Panc1 (cell line): ENCODE measurements around the gene FRMD8. TPM values are rescaled to one million over a fixed set of nuclear protein-coding genes. Genes with fewer than 3 reads are reported as not detected.

Experiments used
- ATAC-seq: fragments of 200-7000 bp; cut with Tn5 transposase; 2 replicates; pipeline ENCODE4 v1.9.1; 2020; ENCODE audit warnings: mild to moderate bottlenecking, moderate library complexity
- BruUV-seq: library from RNA; stranded (reverse); fragments of 400-500 nt; replicated peaks from 2 replicates; lab custom pipeline; 2021; lab: Mats Ljungman, UMichigan
- CTCF ChIA-PET: fragments of 300-600 bp; sonication (Branson Sonifier 250); formaldehyde crosslinking; loops from one replicate; lab custom pipeline; 2022; ENCODE audit warnings: antibody characterized with exemption; lab: Charles Lee
- POLR2A ChIA-PET: fragments of 300-600 bp; sonication (Branson Sonifier 250); formaldehyde crosslinking; loops from one replicate; lab custom pipeline; 2022; ENCODE audit warnings: antibody characterized with exemption; lab: Charles Lee
- DNase-seq: peaks from one replicate; pipeline ENCODE4 v3.0.0-alpha.2; 2010; ENCODE audit warnings: low read depth, low spot score
- H3K27ac ChIP-seq: 2 replicates; pipeline ENCODE4 v1.5.1; 2011; ENCODE audit warnings: mild to moderate bottlenecking, low read length, inconsistent platforms
- H3K27me3 ChIP-seq: fragments of 200-500 bp; sonication (Bioruptor generic); 2 replicates; pipeline ENCODE4 v1.6.0; 2014; ENCODE audit warnings: low read length, inconsistent platforms; ENCODE audit not compliant: control insufficient read depth, insufficient read depth
- H3K36me3 ChIP-seq: fragments of 200-500 bp; sonication (Bioruptor generic); 2 replicates; pipeline ENCODE4 v1.5.1; 2014; ENCODE audit warnings: inconsistent platforms, mild to moderate bottlenecking, low read length, moderate library complexity; ENCODE audit not compliant: control insufficient read depth, insufficient read depth
- H3K4me1 ChIP-seq: 2 replicates; pipeline ENCODE4 v1.5.1; 2011; ENCODE audit warnings: inconsistent platforms, mild to moderate bottlenecking, low read length, moderate library complexity; ENCODE audit not compliant: control insufficient read depth, insufficient read depth
- H3K4me3 ChIP-seq, 2 experiments: 2 replicates each; pipeline ENCODE4 v1.5.1; 2011 to 2012; ENCODE audit warnings: low read depth in 2 of 2, low read length in 2 of 2, mild to moderate bottlenecking in 2 of 2, inconsistent platforms in 1 of 2, moderate library complexity in 1 of 2
- H3K9me3 ChIP-seq: fragments of 200-500 bp; sonication (Bioruptor generic); 2 replicates; pipeline ENCODE4 v1.5.1; 2014; ENCODE audit warnings: low read depth, mild to moderate bottlenecking, inconsistent platforms, low read length, moderate library complexity; ENCODE audit not compliant: control insufficient read depth, insufficient read depth
- CTCF ChIP-seq: fragments of 450-650 bp; IDR thresholded peaks from 2 replicates; pipeline ENCODE4 v1.5.1; 2017; ENCODE audit warnings: mild to moderate bottlenecking
- POLR2AphosphoS5 ChIP-seq: IDR thresholded peaks from 2 replicates; pipeline ENCODE4 v1.6.1; 2012; ENCODE audit warnings: mild to moderate bottlenecking, low read depth, low read length, moderate library complexity
- REST ChIP-seq, 2 experiments: IDR thresholded peaks; 2 replicates each; pipeline ENCODE4 v1.6.1; 2011 to 2012; ENCODE audit warnings: low read depth in 2 of 2, control low read depth in 1 of 2, low read length in 1 of 2, mild to moderate bottlenecking in 1 of 2, moderate library complexity in 1 of 2; ENCODE audit not compliant: insufficient read depth in 1 of 2
- SIN3A ChIP-seq: IDR thresholded peaks from 2 replicates; pipeline ENCODE4 v1.6.1; 2012; ENCODE audit warnings: low read depth, mild to moderate bottlenecking, low read length, moderate library complexity, borderline replicate concordance; ENCODE audit not compliant: insufficient read depth
- TCF7L2 ChIP-seq: IDR thresholded peaks from 2 replicates; pipeline ENCODE4 v1.6.1; 2011; ENCODE audit warnings: mild to moderate bottlenecking, low read depth, low read length, inconsistent platforms
- in situ Hi-C: cut with HindIII; loops from 2 replicates; pipeline ENCODE4 v1.10.0; 2016; ENCODE audit warnings: low sequenced_read_pairs, low pct_unique_long_range_greater_than_20kb
- intact Hi-C: fragments of 100-400 bp; cut with micrococcal nuclease; formaldehyde crosslinking; loops from one replicate; pipeline ENCODE4 v1.10.0; 2022; ENCODE audit not compliant: unreplicated experiment
- total RNA-seq: library from RNA; stranded (reverse); gene quantifications from one replicate; pipeline ENCODE4 v1.2.1, GENCODE V29; 2021; ENCODE audit not compliant: unreplicated experiment

The FRMD8 gene
- total RNA-seq, 1 experiment from 2014 or later = 85.8 TPM

- Histone ChIP-seq H3K36me3 (no peaks in the 10 kb centered on the region; the same call in 1 of the 2 replicates), H3K27ac (peak overlapping the region; percentile 78), H3K4me1 (peaks cover 56% of the 10 kb centered on the region), H3K27me3 (no peaks in the 10 kb centered on the region), H3K9me3 (no peaks in the 10 kb centered on the region), H3K4me3 (peak overlapping the region in 1 of 2 experiments; percentile 10; a peak in 1 of 4 replicates)
- no peak for DNase-seq
- CTCF ChIA-PET = no interaction called here
- BruUV-seq = no TSS peak
- intact Hi-C loops (no loop called here), in situ Hi-C loops (no loop called here)
- 0 out of 2 replicates have a peak, but pooled peaks have one; percentile 2 for ATAC-seq
- POLR2A ChIA-PET = interaction anchor here (0.5 to 0.6 kb wide), 2 partner anchors 31 to 1356 kb away, joined by 7 to 8 read pairs; no protein-coding TSS in a partner anchor
- TF ChIP-seq TCF7L2 = peak; percentile 26; the same call in 1 of the 2 replicates
- TF ChIP-seq SIN3A = no peak
- TF ChIP-seq POLR2AphosphoS5 = no peak
- TF ChIP-seq CTCF = no peak
- no peak for TF ChIP-seq REST (IDR thresholded peaks at IDR 0.05; ENCODE audit: insufficient read depth in 1 of 2, low read depth in 2 of 2, low read length in 1 of 2)
These were observed 3.0 kb downstream of the FRMD8 start for GRCh38 chr11:65389294-65389980.

- H3K36me3 ChIP-seq = no peaks in the 10 kb centered on the region; the same call in 1 of the 2 replicates
- H3K4me3 ChIP-seq = peak overlapping the region in 1 of 2 experiments; percentile 10; a peak in 1 of 4 replicates
- in situ Hi-C loops = no loop called here
- peaks cover 48% of the 10 kb centered on the region for H3K4me1 ChIP-seq
- ChIA-PET POLR2A (interaction anchor here (0.5 to 1.0 kb wide), 3 partner anchors 10 to 88 kb away, joined by 3 to 7 read pairs (median 4); no protein-coding TSS in a partner anchor), CTCF (no interaction called here)
- H3K27ac ChIP-seq = peak overlapping the region; percentile 20
- ATAC-seq (no peak), DNase-seq (no peak)
- no TSS peak for BruUV-seq
- intact Hi-C loops = no loop called here
- TF ChIP-seq SIN3A (no peak), REST (IDR thresholded peaks at IDR 0.05; ENCODE audit: insufficient read depth in 1 of 2, low read depth in 2 of 2, low read length in 1 of 2) (no peak), TCF7L2 (no peak), CTCF (no peak), POLR2AphosphoS5 (no peak)
- no peaks in the 10 kb centered on the region for H3K27me3 ChIP-seq
- H3K9me3 ChIP-seq = no peaks in the 10 kb centered on the region
These were observed 3.9 kb downstream of the FRMD8 start for GRCh38 chr11:65390099-65390941.
